Activated naive CD4-positive, alpha-beta T cell treated with anti-CD3 and anti-CD28 coated beads for 36 hours (primary cell): ENCODE results near the gene TBC1D22A. TPM values are rescaled to one million over a fixed set of nuclear protein-coding genes. Genes with fewer than 3 reads are reported as not detected.
A peak's percentile ranks its signal among the peaks of the same experiment; 100 is the strongest.

ENCODE experiments used
- CTCF ChIA-PET: fragments of 350-600 bp; sonication (Branson Sonifier 250); formaldehyde crosslinking; loops from one replicate; lab custom pipeline; 2021; ENCODE audit warnings: antibody characterized with exemption; lab: Charles Lee
- DNase-seq: peaks from one replicate; pipeline ENCODE4 v3.0.0-alpha.2; 2020
- H3K27ac Mint-ChIP-seq: one replicate; pipeline ENCODE4 v1.8.0; 2021; ENCODE audit warnings: mild to moderate bottlenecking, mixed read lengths
- H3K27me3 Mint-ChIP-seq: one replicate; pipeline ENCODE4 v1.8.0; 2021; ENCODE audit warnings: low read depth, mixed read lengths
- H3K36me3 Mint-ChIP-seq: one replicate; pipeline ENCODE4 v1.8.0; 2021; ENCODE audit warnings: low read depth, mixed read lengths
- H3K4me1 Mint-ChIP-seq: one replicate; pipeline ENCODE4 v1.8.0; 2021; ENCODE audit warnings: low read depth, mixed read lengths
- H3K4me3 Mint-ChIP-seq: one replicate; pipeline ENCODE4 v1.8.0; 2021; ENCODE audit warnings: mild to moderate bottlenecking, moderate library complexity, mixed read lengths
- H3K9me3 Mint-ChIP-seq: one replicate; pipeline ENCODE4 v1.8.0; 2021; ENCODE audit warnings: mixed read lengths
- intact Hi-C: fragments of 100-400 bp; cut with micrococcal nuclease; formaldehyde crosslinking; loops from one replicate; pipeline ENCODE4 v1.15.1; 2023
- total RNA-seq, 2 experiments: library from RNA; stranded (reverse); gene quantifications; one replicate each; pipeline ENCODE4 v1.2.3, GENCODE V29; 2021

TBC1D22A gene
- total RNA-seq, 2 experiments from 2014 or later, result 20.1 to 21.4 TPM

- intact Hi-C loops, result no loop called here
- no peak for DNase-seq
- Mint-ChIP-seq H3K36me3 (no peaks in the 10 kb centered on the region), H3K4me1 (peaks cover 16% of the 10 kb centered on the region), H3K27ac (no peak overlapping the region), H3K4me3 (no peak overlapping the region), H3K9me3 (no peaks in the 10 kb centered on the region), H3K27me3 (no peaks in the 10 kb centered on the region)
- CTCF ChIA-PET, result no interaction called here
These were observed 204.4 kb downstream of the TBC1D22A start for GRCh38 chr22:46966846-46967245.

GRCh38 chr22:46967445-46968358 is 205.3 kb downstream of the TBC1D22A start:
- Mint-ChIP-seq H3K4me1 (peaks cover 16% of the 10 kb centered on the region), H3K9me3 (no peaks in the 10 kb centered on the region), H3K27ac (no peak overlapping the region), H3K4me3 (no peak overlapping the region), H3K27me3 (no peaks in the 10 kb centered on the region), H3K36me3 (no peaks in the 10 kb centered on the region)
- no peak for DNase-seq
- intact Hi-C loops, result no loop called here
- CTCF ChIA-PET, result interaction anchor here (0.6 kb wide), 2 partner anchors 43 to 1573 kb away, joined by 3 to 5 read pairs; no protein-coding TSS in a partner anchor

GRCh38 chr22:46968359-46968740 is 205.9 kb downstream of the TBC1D22A start:
- Mint-ChIP-seq H3K36me3 (no peaks in the 10 kb centered on the region), H3K4me1 (peaks cover 16% of the 10 kb centered on the region)
- CTCF ChIA-PET, result no interaction called here

GRCh38 chr22:46968848-46969247 is 206.4 kb downstream of the TBC1D22A start:
- Mint-ChIP-seq H3K9me3 (no peaks in the 10 kb centered on the region), H3K4me3 (no peak overlapping the region), H3K4me1 (peaks cover 16% of the 10 kb centered on the region), H3K27me3 (no peaks in the 10 kb centered on the region), H3K27ac (no peak overlapping the region), H3K36me3 (no peaks in the 10 kb centered on the region)
- CTCF ChIA-PET, result no interaction called here
- intact Hi-C loops, result no loop called here
- DNase-seq, result no peak

More at GRCh38 chr22:46968359-46968740, 205.9 kb downstream of the TBC1D22A start:
- H3K27ac Mint-ChIP-seq, result no peak overlapping the region
- H3K9me3 Mint-ChIP-seq, result no peaks in the 10 kb centered on the region
- no peaks in the 10 kb centered on the region for H3K27me3 Mint-ChIP-seq
- no peak overlapping the region for H3K4me3 Mint-ChIP-seq
- DNase-seq, result no peak
- intact Hi-C loops, result no loop called here

GRCh38 chr22:46969491-46969890 is 207.0 kb downstream of the TBC1D22A start:
- Mint-ChIP-seq H3K27ac (peak overlapping the region; percentile 12), H3K4me3 (no peak overlapping the region), H3K9me3 (no peaks in the 10 kb centered on the region), H3K36me3 (no peaks in the 10 kb centered on the region), H3K4me1 (peaks cover 16% of the 10 kb centered on the region), H3K27me3 (no peaks in the 10 kb centered on the region)
- intact Hi-C loops, result no loop called here
- CTCF ChIA-PET, result no interaction called here
- no peak for DNase-seq

- Mint-ChIP-seq H3K4me3 (no peak overlapping the region), H3K4me1 (peaks cover 16% of the 10 kb centered on the region), H3K27ac (peak overlapping the region; percentile 34), H3K9me3 (no peaks in the 10 kb centered on the region), H3K36me3 (no peaks in the 10 kb centered on the region), H3K27me3 (no peaks in the 10 kb centered on the region)
- intact Hi-C loops, result no loop called here
- no peak for DNase-seq
- CTCF ChIA-PET, result no interaction called here
These were observed 207.5 kb downstream of the TBC1D22A start for GRCh38 chr22:46969961-46970360.

- Mint-ChIP-seq H3K27ac (peak overlapping the region; percentile 34), H3K4me3 (no peak overlapping the region), H3K36me3 (peaks cover 1% of the 10 kb centered on the region), H3K9me3 (no peaks in the 10 kb centered on the region), H3K27me3 (no peaks in the 10 kb centered on the region), H3K4me1 (peaks cover 16% of the 10 kb centered on the region)
- intact Hi-C loops, result no loop called here
- CTCF ChIA-PET, result no interaction called here
- DNase-seq, result no peak
These were observed 208.1 kb downstream of the TBC1D22A start for GRCh38 chr22:46970411-46971098.

GRCh38 chr22:46971099-46971763 is 208.8 kb downstream of the TBC1D22A start:
- CTCF ChIA-PET, result no interaction called here
- Mint-ChIP-seq H3K4me3 (no peak overlapping the region), H3K36me3 (peaks cover 1% of the 10 kb centered on the region), H3K27ac (no peak overlapping the region), H3K27me3 (no peaks in the 10 kb centered on the region), H3K4me1 (peaks cover 16% of the 10 kb centered on the region), H3K9me3 (no peaks in the 10 kb centered on the region)
- no peak for DNase-seq
- intact Hi-C loops, result no loop called here

- CTCF ChIA-PET, result no interaction called here
- H3K27ac Mint-ChIP-seq, result no peak overlapping the region
- H3K4me3 Mint-ChIP-seq, result no peak overlapping the region
- no peak for DNase-seq
- no peaks in the 10 kb centered on the region for H3K9me3 Mint-ChIP-seq
- H3K4me1 Mint-ChIP-seq, result peaks cover 16% of the 10 kb centered on the region
- intact Hi-C loops, result no loop called here
- H3K36me3 Mint-ChIP-seq, result peaks cover 2% of the 10 kb centered on the region
- no peaks in the 10 kb centered on the region for H3K27me3 Mint-ChIP-seq
These were observed 209.3 kb downstream of the TBC1D22A start for GRCh38 chr22:46971764-46972125.

GRCh38 chr22:46972256-46972655 is 209.8 kb downstream of the TBC1D22A start:
- peaks cover 6% of the 10 kb centered on the region for H3K36me3 Mint-ChIP-seq
- no peak overlapping the region for H3K27ac Mint-ChIP-seq
- intact Hi-C loops, result no loop called here
- peaks cover 16% of the 10 kb centered on the region for H3K4me1 Mint-ChIP-seq
- no peak for DNase-seq
- no peak overlapping the region for H3K4me3 Mint-ChIP-seq
- H3K9me3 Mint-ChIP-seq, result no peaks in the 10 kb centered on the region
- no peaks in the 10 kb centered on the region for H3K27me3 Mint-ChIP-seq
- CTCF ChIA-PET, result no interaction called here

- intact Hi-C loops, result no loop called here
- H3K27me3 Mint-ChIP-seq, result no peaks in the 10 kb centered on the region
- H3K36me3 Mint-ChIP-seq, result peaks cover 7% of the 10 kb centered on the region
- peaks cover 16% of the 10 kb centered on the region for H3K4me1 Mint-ChIP-seq
- no peak for DNase-seq
- no peaks in the 10 kb centered on the region for H3K9me3 Mint-ChIP-seq
- H3K27ac Mint-ChIP-seq, result no peak overlapping the region
- no peak overlapping the region for H3K4me3 Mint-ChIP-seq
- CTCF ChIA-PET, result no interaction called here
These were observed 210.7 kb downstream of the TBC1D22A start for GRCh38 chr22:46972901-46973831.

- H3K4me3 Mint-ChIP-seq, result no peak overlapping the region
- no peak overlapping the region for H3K27ac Mint-ChIP-seq
- CTCF ChIA-PET, result no interaction called here
- no peaks in the 10 kb centered on the region for H3K9me3 Mint-ChIP-seq
- H3K36me3 Mint-ChIP-seq, result peaks cover 9% of the 10 kb centered on the region
- H3K4me1 Mint-ChIP-seq, result peaks cover 13% of the 10 kb centered on the region
- intact Hi-C loops, result no loop called here
- no peak for DNase-seq
- no peaks in the 10 kb centered on the region for H3K27me3 Mint-ChIP-seq
These were observed 211.6 kb downstream of the TBC1D22A start for GRCh38 chr22:46974077-46974476.
